OCI-LY1 (cell line): ENCODE measurements around the gene SDK2.

Experiments used
- CTCF ChIP-seq: fragments of 200-600 bp; sonication (generic), shearing (Covaris generic); IDR thresholded peaks from 2 replicates; pipeline ENCODE4 v1.5.1; 2017; ENCODE audit warnings: mild to moderate bottlenecking, antibody characterized with exemption, low read length, moderate library complexity, mixed read lengths
- EZH2 ChIP-seq: fragments of 200-600 bp; sonication (generic), shearing (Covaris generic); IDR thresholded peaks from 2 replicates; pipeline ENCODE4 v1.8.0; 2017; ENCODE audit warnings: borderline replicate concordance, mixed run types, mild to moderate bottlenecking, antibody characterized with exemption, low read length, moderate library complexity, mixed read lengths

- TF ChIP-seq CTCF (no peak), EZH2 (no peak)
Measured at GRCh38 chr17:73468221-73468620, 176.0 kb downstream of the SDK2 start.
